Motor neuron (in vitro differentiated cells): Measurements from ENCODE around the gene DNAJB6. TPM values are rescaled to one million over a fixed set of nuclear protein-coding genes. Genes with fewer than 3 reads are reported as not detected.
"Not testable (repeated sequence)": the region's sequence is repeated elsewhere in the genome, so short reads cannot be mapped to it uniquely, and the experiment has no call there.

ENCODE experiments used
- ATAC-seq, 8 experiments: fragments of 200-7000 bp; cut with Tn5 transposase; replicated peaks in 6 of 8; 2 replicates each; pipeline ENCODE4 v1.8.0; 2021; ENCODE audit warnings: mild to moderate bottlenecking in 8 of 8, moderate library complexity in 8 of 8
- H3K27ac ChIP-seq, 2 donors: fragments of 250-450 bp; sonication (Bioruptor Pico); 2 replicates each; pipeline ENCODE4 v1.9.0; 2021; ENCODE audit warnings: antibody characterized with exemption in 2 of 2, mild to moderate bottlenecking in 2 of 2, moderate library complexity in 1 of 2
- H3K4me1 ChIP-seq, 2 donors: fragments of 250-450 bp; sonication (Bioruptor Pico); replicated peaks in 1 of 2; 2 replicates each; pipeline ENCODE4 v1.6.1; 2021; ENCODE audit warnings: antibody characterized with exemption in 2 of 2, mild to moderate bottlenecking in 2 of 2, moderate library complexity in 1 of 2
- H3K4me3 ChIP-seq, 5 donors: fragments of 250-450 bp; sonication (Bioruptor Pico); 2 replicates each; pipeline ENCODE4 v1.9.0; 2021; ENCODE audit warnings: antibody characterized with exemption in 5 of 5, mild to moderate bottlenecking in 5 of 5, moderate library complexity in 4 of 5
- WGBS, 10 experiments: fragments of 450-650 bp; shearing (Covaris generic); methylation state at CpG; one replicate each; pipeline ENCODE4 v1.0.0; 2022; 5-methylcytosine and 5-hydroxymethylcytosine counted together
- in situ Hi-C, 9 experiments: fragments of 400-800 bp; cut with MboI; loops; one replicate each; pipeline ENCODE4 v1.15.0; 2021; ENCODE audit warnings: low sequenced_read_pairs in 9 of 9, low pct_unique_long_range_greater_than_20kb in 2 of 9; ENCODE audit not compliant: unreplicated experiment in 9 of 9
- total RNA-seq, 8 experiments: library from RNA; unstranded; fragments of 300-600 nt; gene quantifications; 2 replicates each; pipeline versions ENCODE4 v1.2.3 to v1.2.4, GENCODE V29; 2022

Gene DNAJB6
- total RNA-seq, 8 experiments from 2014 or later, result 74.7 to 138 (median 109) TPM

GRCh38 chr7:157444843-157445135 is 108.0 kb downstream of the DNAJB6 start:
- no peak for ATAC-seq
- in situ Hi-C loops, result no loop called here
- WGBS, 10 experiments, result 20 to 64% (median 59%) methylated on average over 1 to 6 of the region's 9 CpGs; no CpG with 5 or more reads in 6 of the 10 experiments

GRCh38 chr7:157445246-157445955 is 108.6 kb downstream of the DNAJB6 start:
- WGBS, 10 experiments, result 49 to 80% (median 60%) methylated on average over 1 to 4 of the region's 16 CpGs; no CpG with 5 or more reads in 5 of the 10 experiments
- in situ Hi-C loops, result no loop called here
- Histone ChIP-seq H3K4me3 (no peak overlapping the region), H3K27ac (no peak overlapping the region), H3K4me1 (peaks cover 0 to 7% of the 10 kb centered on the region in 2 donors)
- no peak for ATAC-seq

More at GRCh38 chr7:157444843-157445135, 108.0 kb downstream of the DNAJB6 start:
- H3K4me3 ChIP-seq, result no peak overlapping the region
- H3K27ac ChIP-seq, result no peak overlapping the region
- H3K4me1 ChIP-seq, result peaks cover 0 to 7% of the 10 kb centered on the region in 2 donors

GRCh38 chr7:157445956-157446295 is 109.1 kb downstream of the DNAJB6 start:
- ATAC-seq, result no peak
- no peak overlapping the region for H3K27ac ChIP-seq
- WGBS, 10 experiments, result 25 to 100% (median 87%) methylated on average over 1 to 4 of the region's 11 CpGs; no CpG with 5 or more reads in 5 of the 10 experiments
- peaks cover 0 to 7% of the 10 kb centered on the region in 2 donors for H3K4me1 ChIP-seq
- in situ Hi-C loops, result no loop called here
- no peak overlapping the region for H3K4me3 ChIP-seq

- in situ Hi-C loops, result no loop called here
- Histone ChIP-seq H3K4me3 (no peak overlapping the region), H3K27ac (no peak overlapping the region), H3K4me1 (peaks cover 0 to 7% of the 10 kb centered on the region in 2 donors)
- WGBS, 10 experiments, result 0 to 100% (median 75%) methylated on average over 1 to 5 of the region's 6 CpGs; no CpG with 5 or more reads in 1 of the 10 experiments
- no peak for ATAC-seq
Observed at GRCh38 chr7:157446322-157446721, 109.5 kb downstream of the DNAJB6 start.

GRCh38 chr7:157454003-157454402 is 117.2 kb downstream of the DNAJB6 start:
- H3K4me3 ChIP-seq, ATAC-seq, H3K27ac ChIP-seq, in situ Hi-C loops: not testable (repeated sequence)
- peaks cover 11 to 16% of the 10 kb centered on the region in 2 donors for H3K4me1 ChIP-seq
- 44 to 100% (median 72%) methylated on average over 1 to 7 of the region's 12 CpGs; no CpG with 5 or more reads in 4 of the 10 experiments for WGBS, 10 experiments

- peaks cover 16 to 19% of the 10 kb centered on the region in 2 donors for H3K4me1 ChIP-seq
- H3K4me3 ChIP-seq, result no peak overlapping the region
- peak in 1 of 8 experiments; percentile 15 for ATAC-seq
- in situ Hi-C loops, result no loop called here
- no peak overlapping the region for H3K27ac ChIP-seq
- 0 to 50% (median 32%) methylated on average over 2 to 15 of the region's 27 CpGs; no CpG with 5 or more reads in 3 of the 10 experiments for WGBS, 10 experiments
Observed at GRCh38 chr7:157457355-157458253, 120.8 kb downstream of the DNAJB6 start.

- WGBS, 10 experiments, result 3 to 35% (median 17%) methylated on average over 2 to 4 of the region's 9 CpGs; no CpG with 5 or more reads in 7 of the 10 experiments
- ATAC-seq, result no peak
- Histone ChIP-seq H3K27ac (no peak overlapping the region), H3K4me1 (peaks cover 22 to 25% of the 10 kb centered on the region in 2 donors), H3K4me3 (no peak overlapping the region)
- in situ Hi-C loops, result no loop called here
Observed at GRCh38 chr7:157458254-157458633, 121.4 kb downstream of the DNAJB6 start.

GRCh38 chr7:157459966-157460365 is 123.2 kb downstream of the DNAJB6 start:
- WGBS, 10 experiments, result 20 to 100% (median 80%) methylated on average over 1 to 7 of the region's 11 CpGs; no CpG with 5 or more reads in 1 of the 10 experiments
- H3K4me3 ChIP-seq, result no peak overlapping the region
- ATAC-seq, result no peak
- in situ Hi-C loops, result no loop called here
- no peak overlapping the region for H3K27ac ChIP-seq
- H3K4me1 ChIP-seq, result peaks cover 32 to 34% of the 10 kb centered on the region in 2 donors

GRCh38 chr7:157460721-157461120 is 123.9 kb downstream of the DNAJB6 start:
- in situ Hi-C loops, result no loop called here
- ATAC-seq, result no peak
- Histone ChIP-seq H3K4me3 (no peak overlapping the region), H3K27ac (no peak overlapping the region), H3K4me1 (peaks cover 40 to 42% of the 10 kb centered on the region in 2 donors)
- 0 to 100% (median 82%) methylated on average over 1 to 10 of the region's 11 CpGs; no CpG with 5 or more reads in 2 of the 10 experiments for WGBS, 10 experiments

- WGBS, 10 experiments, result 82 to 100% methylated on average over 2 to 3 of the region's 12 CpGs; no CpG with 5 or more reads in 8 of the 10 experiments
- Histone ChIP-seq H3K27ac (no peak overlapping the region), H3K4me3 (no peak overlapping the region), H3K4me1 (peaks cover 50 to 52% of the 10 kb centered on the region in 2 donors)
- in situ Hi-C loops, result no loop called here
- no peak for ATAC-seq
Observed at GRCh38 chr7:157461573-157462418, 125.0 kb downstream of the DNAJB6 start.

- no peak for ATAC-seq
- Histone ChIP-seq H3K4me1 (peaks cover 54 to 57% of the 10 kb centered on the region in 2 donors), H3K4me3 (no peak overlapping the region), H3K27ac (no peak overlapping the region)
- WGBS, 10 experiments, result 50 to 94% (median 65%) methylated on average over 1 to 16 of the region's 20 CpGs; no CpG with 5 or more reads in 6 of the 10 experiments
- in situ Hi-C loops, result no loop called here
Observed at GRCh38 chr7:157462419-157462771, 125.6 kb downstream of the DNAJB6 start.

GRCh38 chr7:157462840-157463239 is 126.0 kb downstream of the DNAJB6 start:
- Histone ChIP-seq H3K4me1 (peaks cover 53 to 57% of the 10 kb centered on the region in 2 donors), H3K27ac (no peak overlapping the region), H3K4me3 (no peak overlapping the region)
- no peak for ATAC-seq
- 0 to 80% (median 54%) methylated on average over 1 to 7 of the region's 10 CpGs; no CpG with 5 or more reads in 4 of the 10 experiments for WGBS, 10 experiments
- in situ Hi-C loops, result no loop called here
